Endothelial cell of coronary artery (primary cell): ENCODE measurements around the gene IL13. TPM values are rescaled to one million over a fixed set of nuclear protein-coding genes. Genes with fewer than 3 reads are reported as not detected.

ENCODE experiments used
- total RNA-seq: library from RNA; depleted of rRNA; stranded (reverse); fragments of >200 nt; gene quantifications from 2 replicates; pipeline ENCODE4 v1.2.3, GENCODE V29; 2014

The IL13 gene
- total RNA-seq: not detected in 2 replicates

DNA sequence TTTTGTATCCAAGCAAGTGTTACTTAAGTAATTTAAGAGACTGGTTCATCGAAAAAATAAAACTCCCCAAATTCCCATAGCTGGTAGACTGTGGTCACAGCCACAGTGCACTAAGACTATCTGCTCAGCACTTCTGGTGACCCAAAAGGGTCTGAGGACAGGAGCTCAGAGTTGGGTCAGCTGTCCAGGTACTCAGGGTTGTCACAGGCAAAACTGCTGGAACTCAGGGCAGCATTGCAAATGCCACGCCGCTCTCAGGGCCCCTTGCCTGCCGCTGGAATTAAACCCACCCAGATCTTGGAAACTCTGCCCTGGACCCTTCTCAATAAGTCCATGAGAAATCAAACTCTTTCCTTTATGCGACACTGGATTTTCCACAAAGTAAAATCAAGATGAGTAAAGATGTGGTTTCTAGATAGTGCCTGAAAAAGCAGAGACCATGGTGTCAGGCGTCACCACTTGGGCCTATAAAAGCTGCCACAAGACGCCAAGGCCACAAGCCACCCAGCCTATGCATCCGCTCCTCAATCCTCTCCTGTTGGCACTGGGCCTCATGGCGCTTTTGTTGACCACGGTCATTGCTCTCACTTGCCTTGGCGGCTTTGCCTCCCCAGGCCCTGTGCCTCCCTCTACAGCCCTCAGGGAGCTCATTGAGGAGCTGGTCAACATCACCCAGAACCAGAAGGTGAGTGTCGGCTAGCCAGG lies at the start of gene IL13:
Gene IL13, plus strand, starts transcription at position 498 of the 705 bp plus-strand sequence. Its CDS starts 14 bp downstream, at position 512.

DNA sequence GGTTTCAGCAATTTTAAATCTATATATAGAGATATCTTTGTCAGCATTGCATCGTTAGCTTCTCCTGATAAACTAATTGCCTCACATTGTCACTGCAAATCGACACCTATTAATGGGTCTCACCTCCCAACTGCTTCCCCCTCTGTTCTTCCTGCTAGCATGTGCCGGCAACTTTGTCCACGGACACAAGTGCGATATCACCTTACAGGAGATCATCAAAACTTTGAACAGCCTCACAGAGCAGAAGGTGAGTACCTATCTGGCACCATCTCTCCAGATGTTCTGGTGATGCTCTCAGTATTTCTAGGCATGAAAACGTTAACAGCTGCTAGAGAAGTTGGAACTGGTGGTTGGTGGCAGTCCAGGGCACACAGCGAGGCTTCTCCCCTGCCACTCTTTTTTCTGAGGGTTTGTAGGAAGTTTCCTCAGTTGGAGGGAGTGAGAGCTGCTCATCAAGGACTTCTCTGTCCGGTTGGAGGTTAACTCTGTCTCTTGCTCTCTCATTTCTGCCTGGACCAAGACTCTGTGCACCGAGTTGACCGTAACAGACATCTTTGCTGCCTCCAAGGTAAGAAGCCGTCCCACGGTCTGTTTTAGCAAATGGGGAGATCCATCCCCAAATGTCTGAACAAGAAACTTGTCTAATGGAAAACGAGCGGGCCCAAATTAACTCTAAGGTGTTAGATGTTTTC lies 16.1 kb downstream of the IL13 start, which contains the start of gene IL4:
Gene IL4, plus strand, starts transcription at position 51 of the 692 bp plus-strand sequence. Its CDS starts 62 bp downstream, at position 113.

Other genes with a start within 250 kb of the IL13 start
- gene IRF1, start 167.4 kb upstream of the IL13 start, total RNA-seq: 6.4 and 10.1 TPM in 2 replicates
- gene IL5, start 114.7 kb upstream of the IL13 start, total RNA-seq: not detected in 2 replicates
- 13.8 and 30.0 TPM in 2 replicates for gene RAD50, start 101.2 kb upstream of the IL13 start, total RNA-seq
- gene IL4, start 15.8 kb downstream of the IL13 start, total RNA-seq: not detected in 2 replicates
- 10.4 and 13.2 TPM in 2 replicates for gene KIF3A, start 79.4 kb downstream of the IL13 start, total RNA-seq
- gene CCNI2, start 89.3 kb downstream of the IL13 start, total RNA-seq: not detected in 2 replicates
- 44.6 and 61.6 TPM in 2 replicates for gene SEPTIN8, start 119.1 kb downstream of the IL13 start, total RNA-seq
- gene SOWAHA, start 155.1 kb downstream of the IL13 start, total RNA-seq: not detected in 2 replicates
- 4.2 and 4.3 TPM in 2 replicates for gene SHROOM1, start 172.5 kb downstream of the IL13 start, total RNA-seq
- gene GDF9, start 208.3 kb downstream of the IL13 start, total RNA-seq: under 0.01 and 0.09 TPM in 2 replicates
- 84.6 and 115 TPM in 2 replicates for gene UQCRQ, start 208.5 kb downstream of the IL13 start, total RNA-seq
- 0.09 and 0.19 TPM in 2 replicates for gene LEAP2, start 215.5 kb downstream of the IL13 start, total RNA-seq